GM12878 (cell line): Measurements from ENCODE around the gene GRM5.

Experiments
- EZH2 ChIP-seq: IDR thresholded peaks from 2 replicates; pipeline ENCODE4 v1.6.1; 2012; ENCODE audit warnings: low read depth, mild to moderate bottlenecking, control low read depth, inconsistent platforms, low read length, borderline replicate concordance; ENCODE audit not compliant: control insufficient read depth
- FOS ChIP-seq: IDR thresholded peaks from 3 replicates; pipeline ENCODE4 v1.6.1; 2011; ENCODE audit warnings: borderline replicate concordance; ENCODE audit not compliant: insufficient read length; ENCODE audit errors: extremely low read depth
- MYC ChIP-seq: IDR thresholded peaks from 2 replicates; pipeline ENCODE4 v1.6.1; 2011; ENCODE audit warnings: mild to moderate bottlenecking, low read length, moderate library complexity, inconsistent platforms; ENCODE audit not compliant: insufficient read depth, insufficient replicate concordance, insufficient read length, severe bottlenecking
- NFIC ChIP-seq: IDR thresholded peaks from 2 replicates; pipeline ENCODE4 v1.6.1; 2012; ENCODE audit warnings: low read depth, mild to moderate bottlenecking, inconsistent platforms, low read length, moderate library complexity
- POLR2A ChIP-seq: IDR thresholded peaks from 2 replicates; pipeline ENCODE4 v1.6.1; 2011; ENCODE audit warnings: low read depth, mild to moderate bottlenecking, low read length
- POU2F2 ChIP-seq: IDR thresholded peaks from 3 replicates; pipeline ENCODE4 v1.6.1; 2011; ENCODE audit warnings: low read depth, mild to moderate bottlenecking, low read length, borderline replicate concordance
- RELA ChIP-seq: fragments of 450-650 bp; IDR thresholded peaks from 2 replicates; pipeline ENCODE4 v1.8.0; 2014; ENCODE audit warnings: borderline replicate concordance; ENCODE audit not compliant: partially characterized antibody
- RFX5 ChIP-seq: IDR thresholded peaks from 2 replicates; pipeline ENCODE4 v1.6.1; 2011; ENCODE audit warnings: low read depth, low read length, improper control_type of control experiment
- RUNX3 ChIP-seq: IDR thresholded peaks from 2 replicates; pipeline ENCODE4 v1.6.1; 2012; ENCODE audit warnings: low read length, inconsistent platforms
- SMC3 ChIP-seq: IDR thresholded peaks from 2 replicates; pipeline ENCODE4 v1.6.1; 2011; ENCODE audit warnings: low read length, improper control_type of control experiment, borderline replicate concordance
- SPI1 ChIP-seq: IDR thresholded peaks from 2 replicates; pipeline ENCODE4 v1.6.1; 2011; ENCODE audit warnings: low read depth, mild to moderate bottlenecking, low read length, moderate library complexity, borderline replicate concordance; ENCODE audit not compliant: insufficient read depth
- ZNF274 ChIP-seq: IDR thresholded peaks from one replicate; pipeline ENCODE4 v1.8.0; 2011; ENCODE audit not compliant: insufficient read length, insufficient read depth
- TF ChIP-seq, protein P1 (sequence below), 3 experiments: IDR thresholded peaks in 2 of 3; conservative IDR thresholded peaks in 1 of 3; 2 replicates each; pipeline ENCODE4 v1.5.1; 2011; ENCODE audit warnings: low read depth in 3 of 3, low read length in 3 of 3, mild to moderate bottlenecking in 3 of 3, control low read depth in 2 of 3, moderate library complexity in 2 of 3, inconsistent platforms in 1 of 3, mixed read lengths in 1 of 3; ENCODE audit not compliant: control insufficient read depth in 2 of 3, insufficient read depth in 1 of 3; ENCODE audit errors: extremely low read depth in 1 of 3

DNA sequence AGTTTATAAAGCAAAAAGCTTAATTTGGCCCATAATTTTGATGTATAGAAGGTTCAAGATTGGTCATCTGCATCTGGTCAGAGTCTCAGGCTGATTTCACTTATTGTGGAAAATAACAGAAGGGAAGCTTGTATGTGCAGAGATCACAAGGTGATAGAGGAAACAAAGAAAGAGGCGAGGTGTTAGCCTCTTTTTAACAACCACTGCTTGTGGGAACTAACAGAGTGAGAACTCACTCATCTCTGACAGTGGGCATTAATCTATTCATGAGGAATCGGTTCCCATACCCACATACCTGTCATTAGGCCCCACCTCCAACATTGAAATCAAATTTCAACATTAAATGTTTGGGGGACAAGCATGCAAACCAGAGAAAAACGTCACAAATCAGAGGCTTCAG, 250.3 kb downstream of the GRM5 start:
- no peak for TF ChIP-seq SPI1
- TF ChIP-seq POLR2A = no peak
- TF ChIP-seq EZH2 = no peak
- no peak for TF ChIP-seq ZNF274
- no peak for TF ChIP-seq SMC3
- TF ChIP-seq POU2F2 = no peak
- no peak for TF ChIP-seq RUNX3
- TF ChIP-seq NFIC = no peak
- no peak for TF ChIP-seq MYC
- no peak for TF ChIP-seq RELA
- TF ChIP-seq, protein P1, sequence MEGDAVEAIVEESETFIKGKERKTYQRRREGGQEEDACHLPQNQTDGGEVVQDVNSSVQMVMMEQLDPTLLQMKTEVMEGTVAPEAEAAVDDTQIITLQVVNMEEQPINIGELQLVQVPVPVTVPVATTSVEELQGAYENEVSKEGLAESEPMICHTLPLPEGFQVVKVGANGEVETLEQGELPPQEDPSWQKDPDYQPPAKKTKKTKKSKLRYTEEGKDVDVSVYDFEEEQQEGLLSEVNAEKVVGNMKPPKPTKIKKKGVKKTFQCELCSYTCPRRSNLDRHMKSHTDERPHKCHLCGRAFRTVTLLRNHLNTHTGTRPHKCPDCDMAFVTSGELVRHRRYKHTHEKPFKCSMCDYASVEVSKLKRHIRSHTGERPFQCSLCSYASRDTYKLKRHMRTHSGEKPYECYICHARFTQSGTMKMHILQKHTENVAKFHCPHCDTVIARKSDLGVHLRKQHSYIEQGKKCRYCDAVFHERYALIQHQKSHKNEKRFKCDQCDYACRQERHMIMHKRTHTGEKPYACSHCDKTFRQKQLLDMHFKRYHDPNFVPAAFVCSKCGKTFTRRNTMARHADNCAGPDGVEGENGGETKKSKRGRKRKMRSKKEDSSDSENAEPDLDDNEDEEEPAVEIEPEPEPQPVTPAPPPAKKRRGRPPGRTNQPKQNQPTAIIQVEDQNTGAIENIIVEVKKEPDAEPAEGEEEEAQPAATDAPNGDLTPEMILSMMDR (IDR thresholded peaks at IDR 0.05 in 2 of 3, conservative IDR thresholded peaks at IDR 0.05 in 1 of 3; ENCODE audit: control insufficient read depth in 2 of 3, extremely low read depth in 1 of 3, insufficient read depth in 1 of 3, low read depth in 3 of 3, low read length in 3 of 3) = no peak
- TF ChIP-seq FOS = no peak
- no peak for TF ChIP-seq RFX5
